ENCODE measurements around the gene PDLIM1.

PDLIM1 gene

DNA sequence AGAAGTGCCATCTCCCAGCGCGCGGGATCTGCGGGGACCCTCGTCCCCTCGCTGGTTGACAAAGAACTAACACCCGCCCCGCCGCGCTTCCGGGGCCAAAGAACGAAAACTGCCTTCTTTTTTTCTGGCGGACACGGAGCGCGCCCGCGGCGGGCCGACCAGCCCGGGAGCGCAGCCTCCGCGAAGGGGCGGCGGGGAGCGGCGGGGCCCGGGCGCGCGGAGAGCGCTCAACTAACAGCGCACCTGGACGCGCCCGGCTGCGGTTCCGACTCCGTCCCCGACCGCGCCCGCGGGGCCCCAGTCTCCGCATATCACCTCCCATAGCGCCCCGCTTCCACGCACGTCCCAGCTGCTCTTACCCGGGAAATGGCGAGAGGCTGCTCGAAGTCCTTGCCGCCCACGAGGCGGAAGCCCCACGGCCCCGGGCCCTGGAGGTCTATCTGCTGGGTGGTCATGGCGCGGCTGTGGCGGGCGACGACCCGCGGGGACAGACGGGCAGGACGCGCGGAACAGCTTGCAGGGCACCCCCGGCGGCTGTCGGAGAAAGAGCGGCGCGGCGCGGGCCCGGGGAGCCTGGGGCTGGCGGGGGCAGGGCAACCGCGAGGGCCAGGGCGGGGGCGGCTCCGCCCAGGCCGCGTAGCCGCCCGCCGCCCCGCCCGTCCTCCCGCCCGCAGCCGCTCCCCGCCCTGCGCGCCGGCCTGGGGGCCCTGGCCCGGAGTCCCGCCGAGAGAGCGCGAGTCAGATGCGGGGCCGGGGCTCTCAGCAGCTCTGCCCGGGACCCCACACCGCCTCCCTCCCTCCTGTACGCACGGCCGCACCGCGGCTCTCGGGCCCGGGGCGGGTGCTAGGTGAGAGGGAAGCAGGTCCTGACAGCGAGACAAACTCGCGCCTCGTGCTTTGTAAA lies at the start of gene PDLIM1:
TSS of gene PDLIM1 (minus strand) at position 543 of the 904 bp plus-strand sequence. CDS start at position 455, 88 bp downstream.
- in situ Hi-C loops (cut with MboI; ENCODE audit: low sequenced_read_pairs) = no loop called here

DNA sequence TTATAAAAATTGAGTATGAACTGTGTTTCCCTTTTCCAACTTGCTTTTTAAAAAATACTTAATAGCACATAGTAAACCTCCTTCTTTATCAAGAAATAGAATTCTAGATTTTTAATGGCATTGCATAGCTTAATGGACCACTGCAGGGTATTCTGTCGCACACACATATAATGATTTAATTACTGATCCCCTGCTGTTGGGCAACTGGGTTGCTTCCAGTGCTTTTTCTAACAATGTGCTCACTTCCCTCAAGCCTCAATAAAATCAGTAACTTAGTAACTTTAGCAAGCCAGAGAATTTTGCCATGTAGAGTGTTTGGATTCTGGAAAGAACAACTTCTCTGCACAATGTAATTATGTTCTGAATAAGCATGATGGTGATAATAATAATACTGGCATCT lies 49.1 kb upstream of the PDLIM1 start:
- in situ Hi-C loops (cut with MboI; ENCODE audit: low sequenced_read_pairs) = no loop called here

GRCh38 chr10:95337423-95338160 lies 46.8 kb upstream of the PDLIM1 start:
- in situ Hi-C loops (cut with MboI; ENCODE audit: low sequenced_read_pairs) = no loop called here

DNA sequence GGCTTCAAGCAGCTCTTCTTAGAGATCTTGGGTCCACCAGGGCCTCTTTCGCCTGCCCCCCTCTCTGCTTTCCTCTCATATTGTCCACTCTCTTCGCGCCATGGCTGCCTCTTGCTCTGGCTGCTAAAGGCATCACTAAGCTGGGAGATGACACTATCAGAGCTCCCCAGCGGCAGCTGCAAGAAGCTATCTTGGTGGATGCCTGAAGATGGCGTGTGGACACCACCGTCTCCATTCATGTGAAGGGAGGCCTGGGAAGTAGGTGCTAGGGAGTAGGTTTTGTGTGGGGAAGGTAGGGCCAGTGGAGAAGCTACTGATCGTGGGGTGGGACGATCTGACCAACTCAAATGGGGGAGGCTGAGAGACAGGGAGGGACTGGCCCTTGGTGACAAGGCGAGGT lies 45.9 kb upstream of the PDLIM1 start:
- in situ Hi-C loops (cut with MboI; ENCODE audit: low sequenced_read_pairs) = no loop called here

- in situ Hi-C loops (cut with MboI; ENCODE audit: low sequenced_read_pairs) = no loop called here
These were observed 45.3 kb upstream of the PDLIM1 start for GRCh38 chr10:95335933-95336699.

DNA sequence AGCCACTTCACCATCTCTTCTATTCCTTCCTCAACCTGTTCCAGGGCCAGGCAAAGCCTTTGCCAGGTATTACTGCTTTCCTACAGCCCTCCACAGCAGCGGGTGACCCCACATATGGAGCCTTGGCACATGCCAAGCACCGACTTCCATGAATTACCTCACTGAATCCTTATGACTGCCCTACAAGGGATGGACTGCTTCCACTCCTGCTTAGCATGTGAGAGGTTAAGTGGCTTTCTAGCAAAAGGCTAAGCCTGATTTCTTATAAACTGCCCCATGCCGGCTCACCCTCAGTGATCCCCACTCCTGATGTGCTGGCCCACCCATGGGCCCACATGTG lies 44.0 kb upstream of the PDLIM1 start:
- in situ Hi-C loops (cut with MboI; ENCODE audit: low sequenced_read_pairs) = no loop called here

DNA sequence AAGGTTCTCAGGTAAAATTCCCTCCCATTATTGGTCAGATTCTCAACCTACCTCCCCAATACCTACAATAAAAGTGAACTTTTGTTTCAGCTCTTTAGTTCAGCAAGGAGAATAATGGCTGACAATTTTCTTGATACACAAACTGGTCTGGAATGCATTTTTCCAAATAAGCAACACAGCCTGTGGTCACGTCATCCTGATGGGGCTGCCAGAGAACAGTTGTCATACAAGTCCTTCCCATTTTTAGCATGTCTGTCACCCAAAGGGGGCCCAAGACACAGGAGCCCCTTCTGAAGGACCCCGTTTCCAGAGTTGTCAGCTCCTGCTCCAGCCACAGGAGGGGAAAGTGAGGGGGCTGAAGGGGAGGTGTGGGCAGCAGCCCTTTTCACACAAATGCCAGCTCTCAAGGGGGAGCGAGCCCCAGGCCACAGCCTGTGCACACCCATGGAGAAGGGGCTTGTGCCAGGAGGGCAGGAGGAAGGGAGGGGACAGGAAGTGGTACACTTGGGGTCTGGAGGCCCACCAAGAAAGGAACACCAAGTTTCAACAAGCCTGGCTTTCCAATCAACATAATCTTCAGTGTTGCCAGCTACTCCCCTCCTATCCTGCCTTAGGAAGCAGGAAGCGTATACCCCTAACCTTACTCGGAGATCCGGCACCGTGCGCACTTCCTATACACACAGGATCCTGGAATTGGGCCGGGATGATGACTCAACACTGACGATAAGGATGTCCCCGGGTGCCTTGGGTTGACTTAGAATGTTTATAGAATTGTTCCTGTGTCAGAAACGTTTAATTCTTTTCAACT lies 43.4 kb upstream of the PDLIM1 start:
- in situ Hi-C loops (cut with MboI; ENCODE audit: low sequenced_read_pairs) = no loop called here

- in situ Hi-C loops (cut with MboI; ENCODE audit: low sequenced_read_pairs) = no loop called here
These were observed 42.0 kb upstream of the PDLIM1 start for GRCh38 chr10:95332666-95333249.

DNA sequence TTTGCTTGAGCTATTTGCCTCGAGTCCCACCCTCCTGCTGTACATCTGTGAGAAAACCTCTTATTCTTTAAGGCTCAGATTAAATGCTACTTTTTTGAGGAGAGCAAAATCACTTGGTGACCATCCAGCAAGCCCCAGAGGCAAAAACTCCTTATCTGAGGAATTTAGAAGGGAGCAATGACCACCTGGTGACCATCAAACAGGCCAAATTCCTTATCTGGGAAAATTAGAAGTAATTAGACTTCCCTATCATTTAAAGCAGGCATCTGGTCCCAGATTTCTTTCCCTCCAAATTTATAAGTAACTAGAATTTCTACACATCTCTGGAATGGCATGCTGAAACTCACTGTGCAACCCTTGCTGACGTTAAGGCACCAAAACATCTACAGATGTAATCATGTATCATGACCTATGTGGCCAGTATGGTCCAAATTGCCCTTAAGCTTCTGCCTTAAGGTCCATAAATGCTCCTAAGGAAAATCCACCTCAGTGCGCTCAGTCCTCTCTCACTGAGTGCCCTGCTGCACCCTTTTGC lies 40.9 kb upstream of the PDLIM1 start:
- in situ Hi-C loops (cut with MboI; ENCODE audit: low sequenced_read_pairs) = no loop called here

DNA sequence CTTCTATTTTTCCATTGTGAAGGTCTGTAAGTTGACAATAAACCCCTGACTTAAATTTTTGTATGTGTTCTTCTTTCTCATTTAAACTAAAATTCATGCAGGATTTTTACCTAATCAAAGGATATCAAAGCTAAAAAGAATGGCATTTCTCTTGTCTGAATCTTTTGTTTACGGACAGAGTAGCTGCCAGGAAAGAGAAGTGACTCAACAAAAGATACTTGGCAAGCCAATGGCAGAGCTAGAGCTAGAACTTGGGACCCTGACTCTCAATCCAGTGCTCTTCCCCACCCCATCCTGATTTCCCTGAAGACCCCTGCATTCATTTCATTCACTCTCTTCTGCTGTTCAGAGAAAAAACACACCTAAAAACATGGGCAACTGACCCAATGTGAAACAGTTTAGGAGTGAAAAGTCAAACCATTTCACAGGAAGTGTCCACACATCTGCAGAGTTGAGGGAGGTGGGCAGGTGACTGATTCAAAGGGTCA lies 40.2 kb upstream of the PDLIM1 start:
- in situ Hi-C loops (cut with MboI; ENCODE audit: low sequenced_read_pairs) = no loop called here

DNA sequence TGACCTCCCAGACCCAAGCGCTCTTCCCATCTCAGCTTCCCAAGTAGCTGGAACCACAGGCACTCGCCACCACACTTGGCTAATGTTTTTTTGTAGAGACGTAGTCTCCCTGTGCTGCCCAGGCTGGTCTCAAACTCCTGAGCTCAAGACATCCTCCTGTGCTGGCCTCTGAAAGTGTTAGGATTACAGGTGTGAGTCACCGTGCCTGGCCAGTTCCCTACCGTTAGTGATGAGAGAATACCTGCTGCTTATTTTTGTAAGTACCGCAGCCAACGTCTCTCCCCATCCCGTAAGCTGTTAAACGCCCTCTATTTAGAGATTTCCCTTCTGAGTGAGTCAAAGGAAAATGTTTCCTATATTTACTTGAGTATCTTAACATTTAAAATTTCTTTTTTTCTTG lies 38.5 kb upstream of the PDLIM1 start:
- in situ Hi-C loops (cut with MboI; ENCODE audit: low sequenced_read_pairs) = no loop called here

DNA sequence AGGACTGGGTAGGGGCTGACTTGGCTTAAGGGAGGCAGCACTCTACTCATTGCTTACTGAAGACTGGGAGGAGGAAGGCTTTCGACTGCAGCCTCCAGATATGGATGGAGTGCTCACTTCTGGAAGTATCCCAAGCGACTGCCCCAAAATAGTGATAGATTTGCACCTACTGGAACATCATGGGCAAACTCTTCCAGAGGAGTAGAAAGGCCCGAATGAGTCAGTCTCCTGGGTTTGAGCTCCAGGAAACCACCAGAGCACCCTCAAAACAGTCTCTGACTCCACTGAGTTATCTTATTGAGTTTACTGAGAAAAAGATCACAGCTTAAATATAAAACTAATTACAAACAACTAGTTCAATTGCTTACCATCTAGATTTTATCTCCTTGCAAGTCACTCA lies 37.2 kb upstream of the PDLIM1 start:
- in situ Hi-C loops (cut with MboI; ENCODE audit: low sequenced_read_pairs) = no loop called here

DNA sequence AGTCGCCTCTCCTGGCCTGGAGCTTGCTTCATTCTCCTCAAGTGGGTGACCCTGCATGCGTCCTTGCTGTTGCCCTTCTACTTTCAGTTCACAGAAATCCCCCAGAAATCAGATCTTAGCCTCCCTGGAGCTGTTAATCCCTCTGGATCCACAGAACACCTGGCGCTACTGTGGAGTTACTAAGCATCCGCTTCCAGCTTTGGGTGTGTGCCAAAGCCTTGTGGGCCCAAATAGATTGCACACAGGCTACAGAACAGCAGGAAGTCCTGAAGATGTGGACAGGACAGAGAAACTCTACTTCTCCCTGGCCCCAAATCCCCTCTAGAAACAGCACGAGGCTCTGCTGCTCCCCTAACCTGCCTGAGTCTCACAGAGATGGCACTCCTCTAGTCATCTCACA lies 36.6 kb upstream of the PDLIM1 start:
- in situ Hi-C loops (cut with MboI; ENCODE audit: low sequenced_read_pairs) = no loop called here

GRCh38 chr10:95326396-95326795 lies 35.6 kb upstream of the PDLIM1 start:
- in situ Hi-C loops (cut with MboI; ENCODE audit: low sequenced_read_pairs) = no loop called here

GRCh38 chr10:95325863-95326262 lies 35.1 kb upstream of the PDLIM1 start:
- in situ Hi-C loops (cut with MboI; ENCODE audit: low sequenced_read_pairs) = no loop called here

DNA sequence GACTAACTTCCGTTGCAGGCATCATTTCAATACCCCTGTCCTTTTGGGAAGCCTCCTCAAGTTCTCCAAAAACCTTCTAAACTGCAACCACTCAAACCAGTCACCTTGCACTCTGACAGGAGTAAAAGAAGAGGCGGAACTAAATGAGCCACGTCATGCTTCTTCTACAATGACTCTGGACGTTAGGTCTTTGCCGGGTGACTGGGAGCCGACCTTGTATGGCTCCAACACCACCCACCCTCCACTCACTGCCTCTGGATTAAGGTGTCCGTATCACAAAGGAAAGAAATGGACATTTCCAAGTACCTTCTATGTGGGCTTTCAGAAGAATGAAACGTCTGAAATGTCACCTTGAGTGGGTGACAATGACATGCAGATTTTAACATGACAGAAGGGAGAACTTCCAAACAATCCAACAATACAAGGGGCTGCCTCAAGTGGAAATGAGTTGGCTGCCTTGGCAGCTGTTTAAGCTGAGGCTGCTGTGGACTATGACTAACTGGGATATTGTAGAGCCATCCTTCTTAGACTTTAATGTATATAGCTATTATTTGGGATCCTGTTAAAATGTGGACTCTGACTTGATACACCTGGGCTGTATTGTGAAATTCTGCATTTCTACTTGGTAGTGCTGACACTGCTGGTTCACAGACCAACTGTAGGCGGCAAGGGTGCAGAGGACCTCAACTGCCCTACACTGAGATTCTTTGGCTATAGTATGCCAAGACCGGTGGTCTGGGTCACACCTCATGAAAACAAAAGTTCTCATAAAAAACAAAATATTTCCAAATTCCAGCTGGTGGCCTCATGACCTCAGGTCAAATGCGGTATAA lies 33.8 kb upstream of the PDLIM1 start:
- in situ Hi-C loops (cut with MboI; ENCODE audit: low sequenced_read_pairs) = no loop called here

- in situ Hi-C loops (cut with MboI; ENCODE audit: low sequenced_read_pairs) = no loop called here
These were observed 30.9 kb upstream of the PDLIM1 start for GRCh38 chr10:95321554-95322301.

GRCh38 chr10:95319239-95319638 lies 28.4 kb upstream of the PDLIM1 start:
- in situ Hi-C loops (cut with MboI; ENCODE audit: low sequenced_read_pairs) = no loop called here
